HEK293 (cell line): ENCODE measurements around the gene PCK1.

Source experiments
- CTCF ChIA-PET: fragments of 350-600 bp; formaldehyde crosslinking; extraction: SDS; loops from one replicate; lab custom pipeline; 2021; ENCODE audit warnings: antibody characterized with exemption; lab: Yijun Ruan, JAX
- POLR2A ChIA-PET: fragments of 300-600 bp; formaldehyde crosslinking; extraction: SDS; loops from one replicate; lab custom pipeline; 2020; ENCODE audit warnings: antibody characterized with exemption, inconsistent platforms; lab: Yijun Ruan, JAX
- H3K27ac ChIP-seq: fragments of 200-500 bp; sonication (Bioruptor generic); 2 replicates; pipeline ENCODE4 v1.5.1; 2014; ENCODE audit warnings: low read depth, low read length, control low read depth, inconsistent platforms; ENCODE audit errors: extremely low read depth
- H3K36me3 ChIP-seq, 2 experiments: fragments of 200-500 bp in 1 of 2; sonication (Bioruptor generic) in 1 of 2; 1 replicate in 1 of 2; 2 replicates in 1 of 2; pipeline ENCODE4 v1.5.1; 2014 to 2017; ENCODE audit warnings: inconsistent platforms in 2 of 2, low read length in 2 of 2; ENCODE audit not compliant: control insufficient read depth in 2 of 2, insufficient read depth in 1 of 2
- H3K4me1 ChIP-seq: fragments of 200-500 bp; sonication (Bioruptor generic); 2 replicates; pipeline ENCODE4 v1.5.1; 2014; ENCODE audit warnings: mild to moderate bottlenecking, low read length, inconsistent platforms; ENCODE audit not compliant: control insufficient read depth, insufficient read depth
- H3K4me3 ChIP-seq: 2 replicates; pipeline ENCODE4 v1.5.1; 2011; ENCODE audit warnings: low read depth, mild to moderate bottlenecking, control low read depth, low read length, moderate library complexity
- H3K9me3 ChIP-seq: fragments of 200-500 bp; sonication (Bioruptor generic); 2 replicates; pipeline ENCODE4 v1.5.1; 2014; ENCODE audit warnings: low read depth, low read length, inconsistent platforms; ENCODE audit not compliant: control insufficient read depth, insufficient read depth
- INSM2 ChIP-seq: fragments of 450-650 bp; formaldehyde crosslinking; IDR thresholded peaks from 2 replicates; pipeline ENCODE4 v1.5.1; 2016; ENCODE audit warnings: missing biosample characterization, missing genetic modification characterization
- SETDB1 ChIP-seq: IDR thresholded peaks from one replicate; pipeline ENCODE4 v1.6.1; 2017; ENCODE audit warnings: mild to moderate bottlenecking, low read length, moderate library complexity, mixed read lengths; ENCODE audit not compliant: insufficient read length
- SP2 ChIP-seq: fragments of 450-650 bp; formaldehyde crosslinking; IDR thresholded peaks from 2 replicates; pipeline ENCODE4 v1.5.1; 2016; ENCODE audit warnings: missing biosample characterization, missing genetic modification characterization
- TRIM28 ChIP-seq: IDR thresholded peaks from 2 replicates; pipeline ENCODE4 v1.6.1; 2011; ENCODE audit warnings: low read length, control low read depth, borderline replicate concordance
- ZBTB48 ChIP-seq: fragments of 450-650 bp; formaldehyde crosslinking; IDR thresholded peaks from 2 replicates; pipeline ENCODE4 v1.5.1; 2016; ENCODE audit warnings: missing biosample characterization, missing genetic modification characterization
- ZNF121 ChIP-seq: fragments of 450-650 bp; formaldehyde crosslinking; IDR thresholded peaks from 2 replicates; pipeline ENCODE4 v1.5.1; 2016; ENCODE audit warnings: missing biosample characterization, missing genetic modification characterization
- ZNF133 ChIP-seq: fragments of 450-650 bp; formaldehyde crosslinking; IDR thresholded peaks from 2 replicates; pipeline ENCODE4 v1.5.1; 2016; ENCODE audit warnings: missing biosample characterization, missing genetic modification characterization
- ZNF148 ChIP-seq: fragments of 450-650 bp; formaldehyde crosslinking; IDR thresholded peaks from 2 replicates; pipeline ENCODE4 v1.5.0; 2017; ENCODE audit warnings: missing biosample characterization, missing genetic modification characterization, borderline replicate concordance
- ZNF169 ChIP-seq: fragments of 450-650 bp; formaldehyde crosslinking; IDR thresholded peaks from 2 replicates; pipeline ENCODE4 v1.5.1; 2016; ENCODE audit warnings: missing biosample characterization, missing genetic modification characterization
- ZNF174 ChIP-seq: fragments of 450-650 bp; formaldehyde crosslinking; IDR thresholded peaks from 2 replicates; pipeline ENCODE4 v1.5.0; 2017; ENCODE audit warnings: missing biosample characterization, mild to moderate bottlenecking, missing genetic modification characterization
- ZNF175 ChIP-seq: fragments of 450-650 bp; formaldehyde crosslinking; IDR thresholded peaks from 2 replicates; pipeline ENCODE4 v1.5.1; 2016; ENCODE audit warnings: missing biosample characterization, missing genetic modification characterization
- ZNF311 ChIP-seq: fragments of 450-650 bp; formaldehyde crosslinking; IDR thresholded peaks from 2 replicates; pipeline ENCODE4 v1.5.1; 2017; ENCODE audit warnings: missing biosample characterization, missing genetic modification characterization, borderline replicate concordance
- ZNF324 ChIP-seq: fragments of 450-650 bp; formaldehyde crosslinking; IDR thresholded peaks from 2 replicates; pipeline ENCODE4 v1.5.1; 2016; ENCODE audit warnings: missing biosample characterization, missing genetic modification characterization
- ZNF548 ChIP-seq: fragments of 450-650 bp; formaldehyde crosslinking; IDR thresholded peaks from 2 replicates; pipeline ENCODE4 v1.5.1; 2016; ENCODE audit warnings: missing biosample characterization, missing genetic modification characterization
- ZNF555 ChIP-seq: fragments of 450-650 bp; formaldehyde crosslinking; conservative IDR thresholded peaks from 2 replicates; pipeline ENCODE4 v1.5.1; 2017; ENCODE audit warnings: missing biosample characterization, mild to moderate bottlenecking, missing genetic modification characterization, inconsistent platforms
- ZNF560 ChIP-seq: fragments of 450-650 bp; formaldehyde crosslinking; IDR thresholded peaks from 2 replicates; pipeline ENCODE4 v1.5.1; 2017; ENCODE audit warnings: missing biosample characterization, missing genetic modification characterization, borderline replicate concordance
- ZNF623 ChIP-seq: fragments of 450-650 bp; formaldehyde crosslinking; IDR thresholded peaks from 2 replicates; pipeline ENCODE4 v1.5.1; 2016; ENCODE audit warnings: missing biosample characterization, missing genetic modification characterization
- ZNF654 ChIP-seq: fragments of 450-650 bp; formaldehyde crosslinking; IDR thresholded peaks from 2 replicates; pipeline ENCODE4 v1.5.1; 2016; ENCODE audit warnings: low read depth, missing biosample characterization, missing genetic modification characterization
- ZNF76 ChIP-seq: fragments of 450-650 bp; formaldehyde crosslinking; IDR thresholded peaks from 2 replicates; pipeline ENCODE4; 2016; ENCODE audit warnings: low read depth, missing biosample characterization, missing genetic modification characterization, borderline replicate concordance
- ZNF768 ChIP-seq: fragments of 450-650 bp; formaldehyde crosslinking; IDR thresholded peaks from 2 replicates; pipeline ENCODE4 v1.5.1; 2018; ENCODE audit warnings: missing biosample characterization, mild to moderate bottlenecking, missing genetic modification characterization
- ZNF830 ChIP-seq: fragments of 450-650 bp; IDR thresholded peaks from 2 replicates; pipeline ENCODE4 v1.5.0; 2018; ENCODE audit warnings: missing biosample characterization, missing genetic modification characterization, low read depth, mild to moderate bottlenecking, moderate library complexity
- ZSCAN18 ChIP-seq: fragments of 450-650 bp; formaldehyde crosslinking; IDR thresholded peaks from 2 replicates; pipeline ENCODE4 v1.5.1; 2016; ENCODE audit warnings: missing biosample characterization, missing genetic modification characterization

PCK1 gene

GRCh38 chr20:57582432-57583288 lies 21.8 kb downstream of the PCK1 start (continued):
- TF ChIP-seq ZNF623 (tag by site-specific recombination) = no peak
- TF ChIP-seq ZNF560 (tag by site-specific recombination) = no peak
- TF ChIP-seq ZNF654 (tag by site-specific recombination) = peak; percentile 37

- no peak for TF ChIP-seq SP2
- TF ChIP-seq ZNF76 (tag by site-specific recombination) = no peak
- TF ChIP-seq ZBTB48 (tag by site-specific recombination) = 0 out of 2 replicates have a peak, but pooled peaks have one; percentile 2
- TF ChIP-seq SETDB1 = peak; percentile 67
- TF ChIP-seq TRIM28 = 0 out of 2 replicates have a peak, but pooled peaks have one; percentile 37
- H3K9me3 ChIP-seq = no peaks in the 10 kb centered on the region
- CTCF ChIA-PET = interaction anchor here (0.6 to 7.7 kb wide), 18 partner anchors 8 to 886 kb away, joined by 3 to 41 read pairs (median 4); no protein-coding TSS in a partner anchor
- no peaks in the 10 kb centered on the region for H3K36me3 ChIP-seq
- no peak overlapping the region for H3K4me3 ChIP-seq
- H3K4me1 ChIP-seq = peaks cover 24% of the 10 kb centered on the region
- H3K27ac ChIP-seq = peak overlapping the region; percentile 94
- POLR2A ChIA-PET = no interaction called here
These were observed 22.7 kb downstream of the PCK1 start for GRCh38 chr20:57583289-57584257.

GRCh38 chr20:57584768-57585461 lies 24.0 kb downstream of the PCK1 start:
- ChIA-PET CTCF (interaction anchor here (0.6 to 7.7 kb wide), 9 partner anchors 9 to 657 kb away, joined by 3 to 41 read pairs (median 3); no protein-coding TSS in a partner anchor), POLR2A (no interaction called here)

More at GRCh38 chr20:57584768-57585461, 24.0 kb downstream of the PCK1 start:
- Histone ChIP-seq H3K36me3 (no peaks in the 10 kb centered on the region), H3K27ac (no peak overlapping the region), H3K4me1 (peaks cover 18% of the 10 kb centered on the region), H3K4me3 (no peak overlapping the region), H3K9me3 (no peaks in the 10 kb centered on the region)
- TF ChIP-seq ZNF133 (tag by site-specific recombination) (no peak), ZNF121 (tag by site-specific recombination) (no peak), ZNF169 (tag by site-specific recombination) (no peak), ZNF555 (tag by site-specific recombination) (no peak), ZNF148 (tag by site-specific recombination) (no peak), ZNF548 (tag by site-specific recombination) (no peak), ZNF174 (tag by site-specific recombination) (no peak), ZNF830 (tag by site-specific recombination) (no peak), ZSCAN18 (tag by site-specific recombination) (no peak), ZNF768 (tag by site-specific recombination) (no peak), ZNF623 (tag by site-specific recombination) (no peak), ZNF76 (tag by site-specific recombination) (no peak), ZNF324 (tag by site-specific recombination) (no peak), ZNF311 (tag by site-specific recombination) (no peak), INSM2 (no peak), ZNF175 (tag by site-specific recombination) (no peak)
